HL-60/S4 treated with retinoic acid at 250 ng/mL for 4 days and 3 days (cell line): Measurements from ENCODE around the gene MLNR.

Experiments used
- in situ Hi-C: fragments of 300-500 bp; cut with MboI; formaldehyde crosslinking; loops from 2 replicates; pipeline ENCODE4 v1.7.0; 2022; ENCODE audit warnings: low sequenced_read_pairs

Gene MLNR

GRCh38 chr13:49220036-49220855, at the start of gene MLNR:
Gene MLNR, plus strand, starts transcription at chr13:49220338. Its CDS starts 0 bp downstream, at chr13:49220338.
- in situ Hi-C loops: no loop called here

- in situ Hi-C loops: no loop called here
Observed at GRCh38 chr13:49171359-49171758, 48.8 kb upstream of the MLNR start.

- in situ Hi-C loops: no loop called here
Observed at GRCh38 chr13:49183672-49184325, 36.3 kb upstream of the MLNR start.

- in situ Hi-C loops: no loop called here
Observed at GRCh38 chr13:49184621-49185020, 35.5 kb upstream of the MLNR start.

GRCh38 chr13:49185264-49185663, 34.9 kb upstream of the MLNR start:
- in situ Hi-C loops: no loop called here

- in situ Hi-C loops: no loop called here
Observed at GRCh38 chr13:49190901-49191300, 29.2 kb upstream of the MLNR start.

GRCh38 chr13:49206641-49207040, 13.5 kb upstream of the MLNR start:
- in situ Hi-C loops: no loop called here

- in situ Hi-C loops: no loop called here
Observed at GRCh38 chr13:49208619-49209018, 11.5 kb upstream of the MLNR start.

GRCh38 chr13:49210114-49210513, 10.0 kb upstream of the MLNR start:
- in situ Hi-C loops: no loop called here

GRCh38 chr13:49210669-49211068, 9.5 kb upstream of the MLNR start:
- in situ Hi-C loops: no loop called here

GRCh38 chr13:49213539-49213938, 6.6 kb upstream of the MLNR start:
- in situ Hi-C loops: no loop called here

- in situ Hi-C loops: no loop called here
Observed at GRCh38 chr13:49213997-49214916, 5.9 kb upstream of the MLNR start.

- in situ Hi-C loops: no loop called here
Observed at GRCh38 chr13:49214917-49215376, 5.2 kb upstream of the MLNR start.

- in situ Hi-C loops: no loop called here
Observed at GRCh38 chr13:49216334-49216733, 3.8 kb upstream of the MLNR start.

- in situ Hi-C loops: no loop called here
Observed at GRCh38 chr13:49217962-49218492, 2.1 kb upstream of the MLNR start.

GRCh38 chr13:49218493-49219051, 1.6 kb upstream of the MLNR start:
- in situ Hi-C loops: no loop called here

- in situ Hi-C loops: no loop called here
Observed at GRCh38 chr13:49219647-49220035, 497 bp upstream of the MLNR start.

- in situ Hi-C loops: no loop called here
Observed at GRCh38 chr13:49220856-49221589, 885 bp downstream of the MLNR start.

GRCh38 chr13:49221590-49221965, 1.4 kb downstream of the MLNR start:
- in situ Hi-C loops: no loop called here
